Endothelial cell of umbilical vein (primary cell): Measurements from ENCODE around the gene SLC22A23. TPM values are rescaled to one million over a fixed set of nuclear protein-coding genes. Genes with fewer than 3 reads are reported as not detected.

Source experiments
- BruUV-seq: library from RNA; stranded (reverse); fragments of 400-500 nt; replicated peaks from 2 replicates; lab custom pipeline; 2021; lab: Mats Ljungman, UMichigan
- CTCF ChIA-PET: fragments of 300-600, 350-600 bp; sonication (Branson Sonifier 250); formaldehyde crosslinking; loops from one replicate; lab custom pipeline; 2021; ENCODE audit warnings: antibody characterized with exemption, inconsistent platforms; lab: Charles Lee
- POLR2A ChIA-PET: fragments of 300-600, 350-600 bp; sonication (Branson Sonifier 250); formaldehyde crosslinking; loops from one replicate; lab custom pipeline; 2021; ENCODE audit warnings: antibody characterized with exemption, inconsistent platforms; lab: Charles Lee
- DNase-seq: peaks from one replicate; pipeline ENCODE4 v3.0.0-alpha.2; 2011; ENCODE audit warnings: low read depth, low spot score
- FAIRE-seq: peaks from 2 replicates; lab custom pipeline; 2011; peaks lifted over from hg19 to GRCh38; lab: Jason Lieb, UNC
- H2AFZ ChIP-seq: 2 replicates; pipeline ENCODE4 v1.6.0; 2012; ENCODE audit warnings: low read depth, low read length, control low read depth, inconsistent platforms
- H3K27ac ChIP-seq: 2 replicates; pipeline ENCODE4 v1.5.1; 2011; ENCODE audit warnings: low read depth, mild to moderate bottlenecking, control low read depth, low read length, moderate library complexity; ENCODE audit not compliant: insufficient read depth
- H3K27me3 ChIP-seq, 2 experiments: 2 replicates each; pipeline versions ENCODE4 v1.6.0 to v1.6.1; 2011; ENCODE audit warnings: low read length in 2 of 2, mixed read lengths in 1 of 2; ENCODE audit not compliant: control insufficient read depth in 2 of 2, insufficient read depth in 2 of 2
- H3K36me3 ChIP-seq, 2 experiments: 2 replicates in 1 of 2; 3 replicates in 1 of 2; pipeline ENCODE4 v1.5.1; 2011; ENCODE audit warnings: low read length in 2 of 2, mild to moderate bottlenecking in 1 of 2, moderate library complexity in 1 of 2; ENCODE audit not compliant: control insufficient read depth in 2 of 2, insufficient read depth in 2 of 2; ENCODE audit errors: extremely low read depth in 1 of 2
- H3K4me1 ChIP-seq: 3 replicates; pipeline ENCODE4 v1.5.1; 2011; ENCODE audit warnings: mild to moderate bottlenecking, low read length; ENCODE audit not compliant: control insufficient read depth, insufficient read depth; ENCODE audit errors: extremely low read depth
- H3K4me2 ChIP-seq: 2 replicates; pipeline ENCODE4 v1.6.1; 2011; ENCODE audit warnings: low read length, control low read depth, mixed read lengths; ENCODE audit not compliant: insufficient read depth
- H3K4me3 ChIP-seq, 3 experiments: fragments of 200-600 bp in 1 of 3; sonication (generic), shearing (Covaris generic) in 1 of 3; replicated peaks in 1 of 3; 2 replicates each; pipeline ENCODE4 v1.5.1; 2011 to 2016; ENCODE audit warnings: control low read depth in 3 of 3, low read length in 3 of 3, mild to moderate bottlenecking in 2 of 3, inconsistent platforms in 1 of 3, low read depth in 1 of 3, moderate library complexity in 1 of 3; ENCODE audit not compliant: insufficient read depth in 1 of 3
- H3K79me2 ChIP-seq: 2 replicates; pipeline ENCODE4 v1.6.0; 2012; ENCODE audit warnings: low read length, inconsistent platforms; ENCODE audit not compliant: control insufficient read depth, insufficient read depth
- H3K9ac ChIP-seq: replicated peaks from 2 replicates; pipeline ENCODE3; 2011; ENCODE audit warnings: low read length, control low read depth; ENCODE audit not compliant: insufficient read depth; ENCODE audit errors: extremely low read depth
- H3K9me1 ChIP-seq: replicated peaks from 3 replicates; pipeline ENCODE4 v1.6.0; 2011; ENCODE audit warnings: mild to moderate bottlenecking, low read length; ENCODE audit not compliant: control insufficient read depth, insufficient read depth; ENCODE audit errors: extremely low read depth
- H3K9me3 ChIP-seq: replicated peaks from 2 replicates; pipeline ENCODE4 v1.5.1; 2012; ENCODE audit warnings: low read length, inconsistent platforms; ENCODE audit not compliant: control insufficient read depth, insufficient read depth
- H4K20me1 ChIP-seq: replicated peaks from 2 replicates; pipeline ENCODE3; 2011; ENCODE audit warnings: mild to moderate bottlenecking, low read length; ENCODE audit not compliant: control insufficient read depth, insufficient read depth; ENCODE audit errors: extremely low read depth
- CTCF ChIP-seq, 2 donors: IDR thresholded peaks; 1 replicate in 1 of 2; 2 replicates in 1 of 2; pipeline ENCODE4 v1.5.1; 2011; ENCODE audit warnings: low read length in 2 of 2, mild to moderate bottlenecking in 2 of 2, moderate library complexity in 2 of 2, control low read depth in 1 of 2, inconsistent platforms in 1 of 2, low read depth in 1 of 2; ENCODE audit not compliant: insufficient read depth in 1 of 2; ENCODE audit errors: extremely low read depth in 1 of 2
- EZH2 ChIP-seq: IDR thresholded peaks from 2 replicates; pipeline ENCODE4 v1.6.1; 2012; ENCODE audit warnings: borderline replicate concordance, low read depth, mild to moderate bottlenecking, moderate library complexity, low read length, inconsistent platforms; ENCODE audit not compliant: severe bottlenecking
- FOS ChIP-seq: IDR thresholded peaks from 2 replicates; pipeline ENCODE4 v1.6.1; 2011; ENCODE audit warnings: mild to moderate bottlenecking, low read length, moderate library complexity, borderline replicate concordance; ENCODE audit not compliant: insufficient read depth
- GATA2 ChIP-seq: IDR thresholded peaks from 2 replicates; pipeline ENCODE4 v1.7.0; 2011; ENCODE audit warnings: low read depth, mild to moderate bottlenecking, moderate library complexity, mixed read lengths, low read length; ENCODE audit not compliant: insufficient read length, insufficient read depth
- JUN ChIP-seq: IDR thresholded peaks from 2 replicates; pipeline ENCODE4 v1.6.1; 2011; ENCODE audit warnings: borderline replicate concordance, low read depth; ENCODE audit not compliant: insufficient read length, insufficient read depth
- MAX ChIP-seq: IDR thresholded peaks from 2 replicates; pipeline ENCODE4 v1.6.1; 2011; ENCODE audit not compliant: insufficient read depth, insufficient read length
- MYC ChIP-seq: IDR thresholded peaks from one replicate; pipeline ENCODE4 v1.6.1; 2011; ENCODE audit warnings: mild to moderate bottlenecking, low read depth, low read length
- POLR2A ChIP-seq: IDR thresholded peaks from 2 replicates; pipeline ENCODE4 v1.6.1; 2012; ENCODE audit warnings: low read depth, mild to moderate bottlenecking, control low read depth, low read length
- POLR2AphosphoS5 ChIP-seq: IDR thresholded peaks from 2 replicates; pipeline ENCODE4 v1.6.1; 2012; ENCODE audit warnings: low read depth, mild to moderate bottlenecking, control low read depth, low read length, moderate library complexity; ENCODE audit not compliant: insufficient read depth
- dilution Hi-C: fragments of 300-500 bp; cut with MboI; formaldehyde crosslinking; loops from one replicate; pipeline ENCODE4 v1.15.0; 2019; ENCODE audit warnings: low sequenced_read_pairs; ENCODE audit not compliant: extremely low pct_ligation_motif_present
- intact Hi-C: fragments of 100-400 bp; cut with micrococcal nuclease; formaldehyde crosslinking; loops from one replicate; pipeline ENCODE4 v1.10.0; 2022
- polyA plus RNA-seq, 4 experiments: library from polyadenylated mRNA; depleted of rRNA in 3 of 4; stranded (reverse) in 3 of 4; unstranded in 1 of 4; fragments of >200 nt; gene quantifications; 2 replicates each; pipeline versions ENCODE4 v1.2.1 to v1.2.3, GENCODE V29; 2011 to 2012; ENCODE audit warnings: missing spikeins in 1 of 4
- total RNA-seq: library from RNA; stranded (reverse); gene quantifications from 2 replicates; pipeline ENCODE4 v1.2.3, GENCODE V29; 2021

Gene SLC22A23
- total and polyA plus RNA-seq, 2 donors (not counting 3 experiments of a cell fraction or from before 2014, with no cell fraction given): 4.2 to 14.3 TPM

GRCh38 chr6:3409699-3410384 is 47.0 kb downstream of the SLC22A23 start:
- H3K9me1 ChIP-seq: no peaks in the 10 kb centered on the region
- H3K27ac ChIP-seq: no peak overlapping the region
- ChIA-PET CTCF (interaction anchor here (0.7 to 1.9 kb wide), 16 partner anchors 9 to 323 kb away, joined by 3 to 37 read pairs (median 4); no protein-coding TSS in a partner anchor), POLR2A (no interaction called here)
- dilution Hi-C loops (no loop called here), intact Hi-C loops (loop anchor here (2.0 kb wide), 1 partner anchor 477 kb away; no protein-coding TSS in a partner anchor)
- H4K20me1 ChIP-seq: no peaks in the 10 kb centered on the region
- no peak for FAIRE-seq
- H3K4me1 ChIP-seq: no peaks in the 10 kb centered on the region
- H3K27me3 ChIP-seq: no peaks in the 10 kb centered on the region
- no peak overlapping the region for H2AFZ ChIP-seq
- DNase-seq: no peak
- no peaks in the 10 kb centered on the region for H3K9me3 ChIP-seq
- TF ChIP-seq CTCF (IDR thresholded peaks at IDR 0.05; ENCODE audit: extremely low read depth in 1 of 2, insufficient read depth in 1 of 2, low read depth in 1 of 2, low read length in 2 of 2): no peak
- no peak for TF ChIP-seq JUN
- TF ChIP-seq EZH2: no peak
- no peak for TF ChIP-seq GATA2
- TF ChIP-seq MAX: no peak
- TF ChIP-seq MYC: no peak
- no peak for TF ChIP-seq POLR2A
- TF ChIP-seq POLR2AphosphoS5: no peak
- no peak for TF ChIP-seq FOS
- H3K9ac ChIP-seq: no peak overlapping the region
- H3K36me3 ChIP-seq: no peaks in the 10 kb centered on the region
- no TSS peak for BruUV-seq
- H3K4me3 ChIP-seq: no peak overlapping the region
- no peak overlapping the region for H3K4me2 ChIP-seq
- H3K79me2 ChIP-seq: no peaks in the 10 kb centered on the region
